ENCODE results near the gene SERPINH1. TPM values are rescaled to one million over a fixed set of nuclear protein-coding genes. Genes with fewer than 3 reads are reported as not detected.

Gene SERPINH1
- total RNA-seq, 4 donors from 2014 or later = 56.9 to 111 (median 95.5) TPM

DNA sequence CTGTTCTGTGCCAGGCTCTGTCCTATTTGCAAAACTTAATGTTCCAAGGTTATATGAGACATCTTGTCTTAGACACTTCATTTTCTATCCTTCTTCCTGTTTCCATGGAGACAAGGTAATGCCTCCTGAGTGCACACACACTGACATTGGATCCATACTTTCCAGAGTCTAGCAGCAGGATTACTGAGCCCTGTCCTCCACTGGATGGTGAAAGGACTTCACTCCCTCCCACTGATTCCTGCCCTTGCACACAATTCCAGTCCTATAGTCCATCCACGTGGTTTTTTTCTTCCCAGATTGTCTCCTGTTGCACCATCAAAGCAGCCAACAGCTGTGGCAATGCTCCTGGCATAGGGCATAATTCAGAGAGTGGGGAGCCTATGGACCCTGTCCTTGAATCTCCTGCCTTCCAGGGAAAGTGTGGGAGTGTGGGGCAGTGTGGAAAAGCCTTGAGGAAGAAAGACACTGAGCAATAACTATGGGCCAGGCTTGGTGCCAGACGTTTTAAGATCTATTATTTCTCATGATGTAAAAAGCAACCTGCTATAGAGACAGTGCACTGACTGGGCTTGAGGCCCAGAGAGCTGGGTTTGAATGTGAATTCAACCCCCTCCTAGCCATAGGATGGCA is 31.3 kb downstream of the SERPINH1 start:
- H3K4me3 ChIP-seq = no peak overlapping the region
- 54% methylated on average over 2 of the region's 2 CpGs for WGBS
- TF ChIP-seq EP300 (IDR thresholded peaks at IDR 0.05) (no peak), POLR2A (IDR thresholded peaks at IDR 0.05) (no peak), POLR2AphosphoS5 (IDR thresholded peaks at IDR 0.05) (no peak)
- TF ChIP-seq, protein P1, sequence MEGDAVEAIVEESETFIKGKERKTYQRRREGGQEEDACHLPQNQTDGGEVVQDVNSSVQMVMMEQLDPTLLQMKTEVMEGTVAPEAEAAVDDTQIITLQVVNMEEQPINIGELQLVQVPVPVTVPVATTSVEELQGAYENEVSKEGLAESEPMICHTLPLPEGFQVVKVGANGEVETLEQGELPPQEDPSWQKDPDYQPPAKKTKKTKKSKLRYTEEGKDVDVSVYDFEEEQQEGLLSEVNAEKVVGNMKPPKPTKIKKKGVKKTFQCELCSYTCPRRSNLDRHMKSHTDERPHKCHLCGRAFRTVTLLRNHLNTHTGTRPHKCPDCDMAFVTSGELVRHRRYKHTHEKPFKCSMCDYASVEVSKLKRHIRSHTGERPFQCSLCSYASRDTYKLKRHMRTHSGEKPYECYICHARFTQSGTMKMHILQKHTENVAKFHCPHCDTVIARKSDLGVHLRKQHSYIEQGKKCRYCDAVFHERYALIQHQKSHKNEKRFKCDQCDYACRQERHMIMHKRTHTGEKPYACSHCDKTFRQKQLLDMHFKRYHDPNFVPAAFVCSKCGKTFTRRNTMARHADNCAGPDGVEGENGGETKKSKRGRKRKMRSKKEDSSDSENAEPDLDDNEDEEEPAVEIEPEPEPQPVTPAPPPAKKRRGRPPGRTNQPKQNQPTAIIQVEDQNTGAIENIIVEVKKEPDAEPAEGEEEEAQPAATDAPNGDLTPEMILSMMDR (IDR thresholded peaks at IDR 0.05) = no peak
- no peak overlapping the region for H3K27ac ChIP-seq
- no peaks in the 10 kb centered on the region for H3K36me3 ChIP-seq
- no peaks in the 10 kb centered on the region for H3K27me3 ChIP-seq
- H3K4me1 ChIP-seq = no peaks in the 10 kb centered on the region
- no peak for DNase-seq (ENCODE audit: low spot score in 2 of 2)
- H3K9me3 ChIP-seq = no peaks in the 10 kb centered on the region

DNA sequence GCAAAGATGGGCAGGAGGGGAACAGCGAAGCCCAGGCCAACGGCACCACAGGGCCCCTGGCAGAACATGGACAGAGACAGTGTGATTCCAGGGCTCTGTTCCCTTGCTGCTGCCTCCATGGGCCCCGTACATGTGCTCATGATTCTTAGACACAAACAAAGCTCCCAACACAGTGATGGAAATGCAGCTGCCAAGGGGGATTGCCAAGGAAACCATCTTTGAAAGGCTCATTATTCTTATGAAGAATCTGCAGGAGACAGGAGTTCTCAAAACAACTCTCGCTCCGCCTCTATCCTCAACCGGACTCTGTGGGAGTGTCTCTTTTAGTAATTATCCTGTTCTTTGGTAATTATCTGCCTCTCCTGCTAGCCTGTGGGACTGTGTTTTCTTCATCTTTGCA is 32.2 kb downstream of the SERPINH1 start:
- no peak for DNase-seq (ENCODE audit: low spot score in 2 of 2)
- no peaks in the 10 kb centered on the region for H3K9me3 ChIP-seq

DNA sequence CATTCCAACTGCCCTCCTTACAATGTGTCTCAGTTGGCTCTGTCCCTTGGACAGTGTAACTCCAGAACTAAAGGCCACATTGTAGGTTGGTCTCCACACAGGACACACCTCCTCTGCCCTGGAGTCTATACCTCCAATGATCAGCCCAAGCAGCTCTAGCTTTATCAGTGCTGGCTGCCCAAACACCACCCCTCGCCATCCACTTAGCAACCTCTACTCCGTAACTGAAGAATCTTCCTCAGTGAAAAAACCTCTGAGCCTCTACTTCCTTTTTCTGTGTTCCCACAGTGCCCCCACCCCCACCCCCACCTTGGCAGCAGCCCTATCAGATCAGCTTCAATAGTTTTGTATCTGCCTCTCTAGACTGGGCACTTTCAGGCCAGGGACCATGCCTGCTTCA is 33.4 kb downstream of the SERPINH1 start:
- 92% methylated on average over 2 of the region's 2 CpGs for WGBS

More for the DNA sequence above, 32.2 kb downstream of the SERPINH1 start:
- Histone ChIP-seq H3K4me1 (no peaks in the 10 kb centered on the region), H3K27me3 (no peaks in the 10 kb centered on the region), H3K27ac (no peak overlapping the region), H3K4me3 (no peak overlapping the region), H3K36me3 (no peaks in the 10 kb centered on the region)
- TF ChIP-seq, protein P1 (IDR thresholded peaks at IDR 0.05) = no peak
- no peak for TF ChIP-seq EP300 (IDR thresholded peaks at IDR 0.05)
- no peak for TF ChIP-seq POLR2A (IDR thresholded peaks at IDR 0.05)
- WGBS = 88% methylated on average over 6 of the region's 6 CpGs

DNA sequence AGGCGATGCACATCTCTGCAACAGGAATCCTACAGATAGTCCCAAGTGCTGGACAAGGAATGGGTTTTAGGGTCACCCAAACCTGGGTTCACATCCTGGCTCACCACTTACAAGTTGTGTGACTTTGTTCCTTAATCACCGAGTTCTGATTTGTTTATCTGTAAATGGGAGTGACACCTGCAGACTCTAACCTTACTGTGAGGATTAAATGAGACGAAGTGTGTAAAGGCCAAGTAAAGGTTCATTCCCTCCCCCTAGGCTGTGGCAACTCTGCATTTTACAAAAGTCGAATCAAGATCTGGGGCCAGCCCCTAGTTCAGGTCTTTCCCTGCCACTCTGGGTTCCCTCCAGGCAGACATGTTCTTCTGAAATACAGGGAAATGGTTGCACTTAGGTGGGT is 34.9 kb downstream of the SERPINH1 start:
- Histone ChIP-seq H3K4me1 (no peaks in the 10 kb centered on the region), H3K4me3 (no peak overlapping the region), H3K9me3 (no peaks in the 10 kb centered on the region), H3K36me3 (no peaks in the 10 kb centered on the region), H3K27ac (no peak overlapping the region), H3K27me3 (no peaks in the 10 kb centered on the region)
- DNase-seq (ENCODE audit: low spot score in 2 of 2) = no peak
- 84% methylated on average over 4 of the region's 4 CpGs for WGBS
- TF ChIP-seq, protein P1 (IDR thresholded peaks at IDR 0.05) = no peak

More for the DNA sequence above, 33.4 kb downstream of the SERPINH1 start:
- no peak for DNase-seq (ENCODE audit: low spot score in 2 of 2)
- Histone ChIP-seq H3K4me3 (no peak overlapping the region), H3K27me3 (no peaks in the 10 kb centered on the region), H3K4me1 (no peaks in the 10 kb centered on the region), H3K9me3 (no peaks in the 10 kb centered on the region), H3K36me3 (no peaks in the 10 kb centered on the region), H3K27ac (no peak overlapping the region)
- TF ChIP-seq, protein P1 (IDR thresholded peaks at IDR 0.05) = no peak
- TF ChIP-seq EP300 (IDR thresholded peaks at IDR 0.05) = no peak
- TF ChIP-seq POLR2AphosphoS5 (IDR thresholded peaks at IDR 0.05) = no peak
- no peak for TF ChIP-seq POLR2A (IDR thresholded peaks at IDR 0.05)

DNA sequence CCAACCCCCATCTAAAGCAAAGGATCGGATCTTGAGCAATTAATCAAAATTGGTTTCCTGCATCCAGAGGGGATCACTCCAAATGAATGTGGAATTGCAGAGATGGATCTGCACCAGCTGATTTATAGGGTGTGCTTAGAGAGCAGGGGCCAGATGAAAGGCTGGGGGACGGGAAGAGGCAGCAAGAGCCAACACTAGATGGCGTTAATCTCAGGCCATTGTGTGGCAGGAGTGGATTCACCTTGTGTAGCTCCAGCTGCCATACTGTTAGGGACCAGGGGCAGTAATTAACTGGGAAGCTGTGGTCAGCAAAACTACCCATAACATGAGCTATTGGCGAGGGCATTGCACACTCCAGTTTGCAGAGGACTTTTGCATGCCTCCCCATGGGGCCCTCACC is 35.6 kb downstream of the SERPINH1 start:
- Histone ChIP-seq H3K4me3 (no peak overlapping the region), H3K9me3 (no peaks in the 10 kb centered on the region), H3K36me3 (no peaks in the 10 kb centered on the region), H3K27ac (no peak overlapping the region), H3K4me1 (no peaks in the 10 kb centered on the region), H3K27me3 (no peaks in the 10 kb centered on the region)
- DNase-seq (ENCODE audit: low spot score in 2 of 2) = no peak
- WGBS = 88% methylated on average over 4 of the region's 4 CpGs
- TF ChIP-seq, protein P1 (IDR thresholded peaks at IDR 0.05) = no peak
- TF ChIP-seq POLR2A (IDR thresholded peaks at IDR 0.05) = no peak
